HEK293T (cell line): ENCODE results near the gene THAP3.

ENCODE experiments used
- CTCF ChIA-PET: fragments of 350-600 bp; formaldehyde crosslinking; extraction: SDS; loops from one replicate; lab custom pipeline; 2021; ENCODE audit warnings: antibody characterized with exemption, inconsistent platforms; lab: Yijun Ruan, JAX
- POLR2A ChIA-PET: fragments of 350-600 bp; formaldehyde crosslinking; extraction: SDS; loops from one replicate; lab custom pipeline; 2020; ENCODE audit warnings: antibody characterized with exemption, inconsistent platforms; lab: Yijun Ruan, JAX
- DNase-seq: peaks from one replicate; pipeline ENCODE4 v3.0.0; 2012; ENCODE audit warnings: mixed read lengths; ENCODE audit errors: extremely low spot score
- ARNT ChIP-seq: fragments of 450-650 bp; IDR thresholded peaks from 2 replicates; pipeline ENCODE4 v1.6.1; 2017; ENCODE audit warnings: mild to moderate bottlenecking
- BHLHE40 ChIP-seq: fragments of 450-650 bp; IDR thresholded peaks from 2 replicates; pipeline ENCODE4 v1.6.1; 2016; ENCODE audit warnings: mild to moderate bottlenecking, moderate library complexity, borderline replicate concordance
- CTBP1 ChIP-seq: fragments of 450-650 bp; IDR thresholded peaks from 2 replicates; pipeline ENCODE4 v1.6.1; 2016; ENCODE audit warnings: borderline replicate concordance
- ELF4 ChIP-seq: fragments of 450-650 bp; IDR thresholded peaks from 2 replicates; pipeline ENCODE4 v1.6.1; 2017; ENCODE audit warnings: antibody characterized with exemption
- FOXA1 ChIP-seq: fragments of 450-650 bp; IDR thresholded peaks from 2 replicates; pipeline ENCODE4 v1.6.1; 2016; ENCODE audit warnings: mild to moderate bottlenecking
- FOXK2 ChIP-seq: fragments of 450-650 bp; IDR thresholded peaks from 2 replicates; pipeline ENCODE4 v1.6.1; 2016; ENCODE audit warnings: mild to moderate bottlenecking
- FOXM1 ChIP-seq: fragments of 450-650 bp; IDR thresholded peaks from 2 replicates; pipeline ENCODE4 v1.6.1; 2017; ENCODE audit warnings: mild to moderate bottlenecking, borderline replicate concordance
- HDGF ChIP-seq: fragments of 450-650 bp; IDR thresholded peaks from 2 replicates; pipeline ENCODE4 v1.6.1; 2017; ENCODE audit warnings: antibody characterized with exemption, borderline replicate concordance
- L3MBTL2 ChIP-seq: fragments of 450-650 bp; conservative IDR thresholded peaks from 2 replicates; pipeline ENCODE4 v1.6.1; 2016; ENCODE audit warnings: mild to moderate bottlenecking
- LEF1 ChIP-seq: fragments of 450-650 bp; IDR thresholded peaks from 2 replicates; pipeline ENCODE4 v1.6.1; 2017; ENCODE audit warnings: mild to moderate bottlenecking, borderline replicate concordance
- NFRKB ChIP-seq: fragments of 450-650 bp; IDR thresholded peaks from 2 replicates; pipeline ENCODE4 v1.6.1; 2016; ENCODE audit warnings: mild to moderate bottlenecking, moderate library complexity
- SP1 ChIP-seq: fragments of 450-650 bp; IDR thresholded peaks from 2 replicates; pipeline ENCODE4 v1.6.1; 2017
- SUZ12 ChIP-seq: fragments of 450-650 bp; IDR thresholded peaks from 2 replicates; pipeline ENCODE4 v1.6.1; 2016; ENCODE audit warnings: mild to moderate bottlenecking
- TARDBP ChIP-seq: fragments of 450-650 bp; IDR thresholded peaks from 2 replicates; pipeline ENCODE4 v1.6.1; 2016
- ZNF384 ChIP-seq: fragments of 450-650 bp; IDR thresholded peaks from 2 replicates; pipeline ENCODE4 v1.6.1; 2016
- TF ChIP-seq, protein P1 (sequence below): fragments of 450-650 bp; IDR thresholded peaks from 2 replicates; pipeline ENCODE4 v1.6.1; 2016

Gene THAP3

GRCh38 chr1:6585081-6585722 lies 39.5 kb upstream of the THAP3 start:
- TF ChIP-seq L3MBTL2 (no peak), LEF1 (no peak), FOXK2 (no peak), BHLHE40 (no peak), CTBP1 (no peak)
- POLR2A ChIA-PET: interaction anchor here (0.6 kb wide), 1 partner anchor 56 kb away, joined by 3 read pairs; no protein-coding TSS in a partner anchor
- DNase-seq: no peak
- CTCF ChIA-PET: interaction anchor here (0.7 kb wide), 1 partner anchor 18 kb away, joined by 3 read pairs; no protein-coding TSS in a partner anchor

DNA sequence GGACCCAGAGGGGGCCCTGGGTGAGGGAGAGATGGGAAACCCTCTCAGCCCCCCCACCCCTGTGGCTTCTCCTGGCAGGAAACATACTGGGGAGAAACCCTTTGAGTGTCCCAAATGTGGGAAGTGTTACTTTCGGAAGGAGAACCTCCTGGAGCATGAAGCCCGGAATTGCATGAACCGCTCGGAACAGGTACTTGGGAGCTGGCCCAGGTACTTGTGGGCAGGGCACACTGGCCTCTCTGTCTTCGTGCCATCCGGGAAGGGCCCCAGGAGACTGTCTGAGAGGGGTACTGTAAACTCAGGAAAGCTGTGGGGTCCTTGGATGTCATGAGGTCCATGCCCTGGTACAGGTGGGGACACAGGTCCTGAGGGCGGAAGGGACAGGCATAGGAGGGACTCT lies 38.8 kb upstream of the THAP3 start:
- DNase-seq: no peak
- POLR2A ChIA-PET: no interaction called here
- no peak for TF ChIP-seq FOXK2
- no peak for TF ChIP-seq ELF4
- no peak for TF ChIP-seq SP1
- no peak for TF ChIP-seq L3MBTL2
- no peak for TF ChIP-seq NFRKB
- no peak for TF ChIP-seq FOXM1
- TF ChIP-seq ARNT: no peak
- TF ChIP-seq CTBP1: no peak
- TF ChIP-seq ZNF384: no peak
- no peak for TF ChIP-seq BHLHE40
- TF ChIP-seq SUZ12: no peak
- TF ChIP-seq, protein P1, sequence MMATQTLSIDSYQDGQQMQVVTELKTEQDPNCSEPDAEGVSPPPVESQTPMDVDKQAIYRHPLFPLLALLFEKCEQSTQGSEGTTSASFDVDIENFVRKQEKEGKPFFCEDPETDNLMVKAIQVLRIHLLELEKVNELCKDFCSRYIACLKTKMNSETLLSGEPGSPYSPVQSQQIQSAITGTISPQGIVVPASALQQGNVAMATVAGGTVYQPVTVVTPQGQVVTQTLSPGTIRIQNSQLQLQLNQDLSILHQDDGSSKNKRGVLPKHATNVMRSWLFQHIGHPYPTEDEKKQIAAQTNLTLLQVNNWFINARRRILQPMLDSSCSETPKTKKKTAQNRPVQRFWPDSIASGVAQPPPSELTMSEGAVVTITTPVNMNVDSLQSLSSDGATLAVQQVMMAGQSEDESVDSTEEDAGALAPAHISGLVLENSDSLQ: no peak
- TF ChIP-seq LEF1: no peak
- no peak for TF ChIP-seq HDGF
- TF ChIP-seq FOXA1: no peak
- no peak for TF ChIP-seq TARDBP
- CTCF ChIA-PET: no interaction called here

- TF ChIP-seq L3MBTL2 (no peak), BHLHE40 (no peak)
- POLR2A ChIA-PET: interaction anchor here (2.1 kb wide), 1 partner anchor 17 kb away, joined by 11 read pairs; the partner anchor contains the start of gene KLHL21
- CTCF ChIA-PET: no interaction called here
- DNase-seq: no peak
Measured at GRCh38 chr1:6586404-6586816, 38.3 kb upstream of the THAP3 start.

DNA sequence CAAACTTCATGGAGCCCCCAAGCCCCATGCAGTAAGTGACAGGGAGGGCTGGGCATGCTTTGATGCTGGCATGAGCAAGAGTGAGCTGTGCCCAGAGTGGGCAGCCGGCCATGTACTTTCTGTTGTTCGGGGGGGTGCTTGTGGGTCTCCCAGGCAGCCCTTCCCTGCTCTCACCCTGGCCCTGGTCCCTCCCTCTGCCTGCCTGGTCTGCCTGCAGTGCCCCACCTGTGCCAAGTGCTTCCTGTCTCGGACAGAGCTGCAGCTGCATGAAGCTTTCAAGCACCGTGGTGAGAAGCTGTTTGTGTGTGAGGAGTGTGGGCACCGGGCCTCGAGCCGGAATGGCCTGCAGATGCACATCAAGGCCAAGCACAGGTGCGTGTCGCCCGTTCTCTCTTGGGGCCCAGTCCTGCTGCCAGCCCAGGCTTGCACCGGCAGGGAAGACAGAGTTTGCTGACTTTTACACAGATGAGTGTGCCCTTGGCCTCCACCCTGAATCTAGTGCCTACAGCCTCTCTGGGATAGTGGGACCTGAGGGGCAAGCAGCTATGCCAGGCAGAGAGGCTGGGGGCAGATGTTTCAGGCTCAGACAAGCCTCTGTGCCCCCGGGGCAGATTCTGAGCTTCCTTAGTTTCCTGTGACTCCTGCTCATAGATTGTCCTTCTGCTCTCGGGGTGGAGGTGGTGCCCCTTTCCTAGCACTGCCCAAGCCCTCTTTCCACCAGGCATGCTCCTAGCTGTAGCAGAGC lies 37.2 kb upstream of the THAP3 start:
- TF ChIP-seq ZNF384 (no peak), FOXA1 (no peak), L3MBTL2 (no peak), SP1 (no peak), ARNT (no peak)
- TF ChIP-seq, protein P1: no peak
- ChIA-PET POLR2A (interaction anchor here (1.5 to 2.4 kb wide), 3 partner anchors 8 to 16 kb away, joined by 4 to 12 read pairs (median 11); partner anchors contain the start of genes KLHL21 and ZBTB48), CTCF (no interaction called here)
- no peak for DNase-seq

DNA sequence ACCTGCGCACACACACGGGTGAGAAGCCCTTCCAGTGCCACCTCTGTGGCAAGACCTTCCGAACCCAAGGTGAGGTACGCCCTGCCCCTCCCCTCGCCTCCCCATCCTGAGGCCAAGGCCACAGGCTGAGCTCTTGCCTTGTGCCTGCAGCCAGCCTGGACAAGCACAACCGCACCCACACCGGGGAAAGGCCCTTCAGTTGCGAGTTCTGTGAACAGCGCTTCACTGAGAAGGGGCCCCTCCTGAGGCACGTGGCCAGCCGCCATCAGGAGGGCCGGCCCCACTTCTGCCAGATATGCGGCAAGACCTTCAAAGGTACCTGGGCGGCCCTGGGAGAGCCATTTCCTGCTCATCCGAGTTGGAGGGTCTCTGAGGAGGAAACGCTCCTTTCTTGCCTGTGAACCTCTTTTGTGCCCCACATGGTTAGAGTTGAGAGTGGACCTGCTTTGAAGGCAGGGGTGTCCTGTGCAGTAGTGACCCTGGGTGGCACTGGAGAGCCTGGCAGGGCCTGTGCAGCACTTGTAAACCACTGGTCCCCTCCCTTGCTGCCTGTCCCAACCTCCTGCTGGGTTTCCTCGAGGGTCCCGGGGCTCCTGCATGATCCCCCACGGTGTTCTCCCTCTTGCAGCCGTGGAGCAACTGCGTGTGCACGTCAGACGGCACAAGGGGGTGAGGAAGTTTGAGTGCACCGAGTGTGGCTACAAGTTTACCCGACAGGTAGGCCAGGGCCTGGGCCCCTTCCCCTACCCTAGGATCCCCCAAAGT lies 36.4 kb upstream of the THAP3 start:
- no peak for DNase-seq
- no peak for TF ChIP-seq ARNT
- no peak for TF ChIP-seq FOXK2
- TF ChIP-seq LEF1: no peak
- no peak for TF ChIP-seq CTBP1
- no peak for TF ChIP-seq SP1
- TF ChIP-seq ZNF384: no peak
- TF ChIP-seq ELF4: no peak
- no peak for TF ChIP-seq BHLHE40
- no peak for TF ChIP-seq SUZ12
- no peak for TF ChIP-seq NFRKB
- CTCF ChIA-PET: no interaction called here
- POLR2A ChIA-PET: interaction anchor here (1.5 to 2.4 kb wide), 3 partner anchors 9 to 15 kb away, joined by 4 to 12 read pairs (median 11); partner anchors contain the start of genes KLHL21 and ZBTB48

- no peak for DNase-seq
- TF ChIP-seq NFRKB: no peak
- TF ChIP-seq FOXM1: no peak
- no peak for TF ChIP-seq SP1
- TF ChIP-seq CTBP1: no peak
- TF ChIP-seq L3MBTL2: no peak
- TF ChIP-seq LEF1: no peak
- no peak for TF ChIP-seq FOXK2
- TF ChIP-seq, protein P1: no peak
- no peak for TF ChIP-seq ELF4
- no peak for TF ChIP-seq ARNT
- TF ChIP-seq TARDBP: no peak
- TF ChIP-seq ZNF384: no peak
- TF ChIP-seq HDGF: no peak
- TF ChIP-seq FOXA1: no peak
- no peak for TF ChIP-seq SUZ12
- no peak for TF ChIP-seq BHLHE40
- ChIA-PET CTCF (no interaction called here), POLR2A (interaction anchor here (0.9 to 2.4 kb wide), 2 partner anchors 9 to 11 kb away, joined by 3 to 12 read pairs; partner anchors contain the start of gene ZBTB48)
Measured at GRCh38 chr1:6588893-6589520, 35.7 kb upstream of the THAP3 start.
